ENCODE measurements around the gene KDM8. TPM values are rescaled to one million over a fixed set of nuclear protein-coding genes. Genes with fewer than 3 reads are reported as not detected.

KDM8 gene
- total RNA-seq, 1 experiment from 2014 or later: 7.9 TPM

- ChIA-PET CTCF (interaction anchor here (0.7 kb wide), 1 partner anchor 83 kb away, joined by 4 read pairs; no protein-coding TSS in a partner anchor), POLR2A (no interaction called here)
- BruUV-seq (replicated peaks): no TSS peak
- peaks cover 7% of the 10 kb centered on the region; the same call in 1 of the 2 replicates for H3K4me1 ChIP-seq (ENCODE audit: control insufficient read depth, insufficient read depth, low read length)
- H3K36me3 ChIP-seq (ENCODE audit: control insufficient read depth, insufficient read depth, low read length): no peaks in the 10 kb centered on the region
- no peaks in the 10 kb centered on the region for H3K27me3 ChIP-seq (ENCODE audit: control insufficient read depth, insufficient read depth, low read length)
- ATAC-seq (no peak), DNase-seq (ENCODE audit: low read depth, low spot score) (no peak)
- H3K4me3 ChIP-seq (ENCODE audit: low read depth in 2 of 2, low read length in 2 of 2): no peak overlapping the region
- no peak overlapping the region; the same call in 1 of the 2 replicates for H3K27ac ChIP-seq (ENCODE audit: low read length)
- no peaks in the 10 kb centered on the region for H3K9me3 ChIP-seq (ENCODE audit: control insufficient read depth, insufficient read depth, low read depth, low read length)
- TF ChIP-seq SIN3A (IDR thresholded peaks at IDR 0.05; ENCODE audit: borderline replicate concordance, insufficient read depth, low read depth, low read length) (no peak), POLR2AphosphoS5 (IDR thresholded peaks at IDR 0.05; ENCODE audit: low read depth, low read length) (no peak), TCF7L2 (IDR thresholded peaks at IDR 0.05; ENCODE audit: low read depth, low read length) (no peak), CTCF (IDR thresholded peaks at IDR 0.05) (no peak)
- in situ Hi-C loops (cut with HindIII; ENCODE audit: low pct_unique_long_range_greater_than_20kb, low sequenced_read_pairs) (no loop called here), intact Hi-C loops (cut with micrococcal nuclease; ENCODE audit: unreplicated experiment) (no loop called here)
These were observed 63.8 kb downstream of the KDM8 start for GRCh38 chr16:27267037-27267677.

- TF ChIP-seq POLR2AphosphoS5 (IDR thresholded peaks at IDR 0.05; ENCODE audit: low read depth, low read length): peak; percentile 81
- TF ChIP-seq TCF7L2 (IDR thresholded peaks at IDR 0.05; ENCODE audit: low read depth, low read length): no peak
- CTCF ChIA-PET: no interaction called here
These were observed 65.3 kb downstream of the KDM8 start, which contains the start of gene NSMCE1 for GRCh38 chr16:27268376-27269299. NSMCE1 (minus strand) TSS chr16:27268772; CDS start chr16:27257570, 11,202 bp downstream.

GRCh38 chr16:27269300-27270150 is 66.2 kb downstream of the KDM8 start:
- Histone ChIP-seq H3K36me3 (ENCODE audit: control insufficient read depth, insufficient read depth, low read length) (no peaks in the 10 kb centered on the region), H3K27ac (ENCODE audit: low read length) (peak overlapping the region; percentile 94), H3K4me3 (ENCODE audit: low read depth in 2 of 2, low read length in 2 of 2) (peak overlapping the region; percentile 79 to 97), H3K27me3 (ENCODE audit: control insufficient read depth, insufficient read depth, low read length) (no peaks in the 10 kb centered on the region), H3K9me3 (ENCODE audit: control insufficient read depth, insufficient read depth, low read depth, low read length) (no peaks in the 10 kb centered on the region), H3K4me1 (ENCODE audit: control insufficient read depth, insufficient read depth, low read length) (peaks cover 7% of the 10 kb centered on the region; the same call in 1 of the 2 replicates)
- DNase-seq (ENCODE audit: low read depth, low spot score): no peak
- intact Hi-C loops (cut with micrococcal nuclease; ENCODE audit: unreplicated experiment): no loop called here
- no TSS peak for BruUV-seq (replicated peaks)
- TF ChIP-seq POLR2AphosphoS5 (IDR thresholded peaks at IDR 0.05; ENCODE audit: low read depth, low read length): no peak
- TF ChIP-seq REST (IDR thresholded peaks at IDR 0.05; ENCODE audit: insufficient read depth in 1 of 2, low read depth in 2 of 2, low read length in 1 of 2): no peak
- TF ChIP-seq SIN3A (IDR thresholded peaks at IDR 0.05; ENCODE audit: borderline replicate concordance, insufficient read depth, low read depth, low read length): no peak
- TF ChIP-seq TCF7L2 (IDR thresholded peaks at IDR 0.05; ENCODE audit: low read depth, low read length): no peak
- no peak for TF ChIP-seq CTCF (IDR thresholded peaks at IDR 0.05)
- ATAC-seq: no peak
- CTCF ChIA-PET: no interaction called here
- POLR2A ChIA-PET: no interaction called here
- in situ Hi-C loops (cut with HindIII; ENCODE audit: low pct_unique_long_range_greater_than_20kb, low sequenced_read_pairs): no loop called here

More at GRCh38 chr16:27268376-27269299, 65.3 kb downstream of the KDM8 start, which contains the start of gene NSMCE1:
- H3K27ac ChIP-seq (ENCODE audit: low read length): peak within 1 kb of the TSS; percentile 94
- DNase-seq (ENCODE audit: low read depth, low spot score): peak; percentile 73
- peaks cover 7% of the 10 kb centered on the region; the same call in 1 of the 2 replicates for H3K4me1 ChIP-seq (ENCODE audit: control insufficient read depth, insufficient read depth, low read length)
- in situ Hi-C loops (cut with HindIII; ENCODE audit: low pct_unique_long_range_greater_than_20kb, low sequenced_read_pairs) (no loop called here), intact Hi-C loops (cut with micrococcal nuclease; ENCODE audit: unreplicated experiment) (no loop called here)
- peak; percentile 100 for ATAC-seq
- no peaks in the 10 kb centered on the region for H3K9me3 ChIP-seq (ENCODE audit: control insufficient read depth, insufficient read depth, low read depth, low read length)
- no peaks in the 10 kb centered on the region for H3K27me3 ChIP-seq (ENCODE audit: control insufficient read depth, insufficient read depth, low read length)
- POLR2A ChIA-PET: interaction anchor here (0.6 kb wide), 1 partner anchor 22 kb away, joined by 6 read pairs; no protein-coding TSS in a partner anchor
- no peaks in the 10 kb centered on the region for H3K36me3 ChIP-seq (ENCODE audit: control insufficient read depth, insufficient read depth, low read length)
- BruUV-seq (replicated peaks): TSS peak; percentile 97
- H3K4me3 ChIP-seq (ENCODE audit: low read depth in 2 of 2, low read length in 2 of 2): peak within 1 kb of the TSS; percentile 79 to 97

Measured in Panc1 (cell line).